Stimulated activated naive CD4-positive, alpha-beta T cell treated with Interleukin-2 at 50 U/mL for 16 hours (primary cell): ENCODE data around the gene THAP5.
"Not testable (repeated sequence)": the region's sequence is repeated elsewhere in the genome, so short reads cannot be mapped to it uniquely, and the experiment has no call there.

Experiments used
- DNase-seq: peaks from one replicate; lab custom pipeline; 2025; lab: John Stamatoyannopoulos, UW

The THAP5 gene

DNA sequence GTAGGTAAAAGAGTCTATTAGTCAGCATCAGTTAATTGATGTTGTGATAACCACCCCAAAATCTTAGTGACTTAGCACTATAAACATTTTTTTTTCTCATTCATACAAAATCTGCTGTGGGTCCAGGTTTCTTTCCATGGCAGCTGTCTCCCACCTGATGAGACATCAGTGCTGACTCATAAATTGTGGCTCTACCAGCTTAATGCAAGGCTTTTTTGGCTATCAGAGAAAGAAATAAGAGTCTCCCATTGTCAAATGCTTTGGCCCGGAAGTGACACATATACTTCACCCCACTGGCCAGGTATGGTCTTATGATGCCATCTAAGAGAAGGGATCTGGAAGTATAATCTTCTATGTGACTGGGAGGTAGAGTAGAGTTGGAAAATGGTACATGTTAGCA lies 14.7 kb upstream of the THAP5 start:
- no peak for DNase-seq

DNA sequence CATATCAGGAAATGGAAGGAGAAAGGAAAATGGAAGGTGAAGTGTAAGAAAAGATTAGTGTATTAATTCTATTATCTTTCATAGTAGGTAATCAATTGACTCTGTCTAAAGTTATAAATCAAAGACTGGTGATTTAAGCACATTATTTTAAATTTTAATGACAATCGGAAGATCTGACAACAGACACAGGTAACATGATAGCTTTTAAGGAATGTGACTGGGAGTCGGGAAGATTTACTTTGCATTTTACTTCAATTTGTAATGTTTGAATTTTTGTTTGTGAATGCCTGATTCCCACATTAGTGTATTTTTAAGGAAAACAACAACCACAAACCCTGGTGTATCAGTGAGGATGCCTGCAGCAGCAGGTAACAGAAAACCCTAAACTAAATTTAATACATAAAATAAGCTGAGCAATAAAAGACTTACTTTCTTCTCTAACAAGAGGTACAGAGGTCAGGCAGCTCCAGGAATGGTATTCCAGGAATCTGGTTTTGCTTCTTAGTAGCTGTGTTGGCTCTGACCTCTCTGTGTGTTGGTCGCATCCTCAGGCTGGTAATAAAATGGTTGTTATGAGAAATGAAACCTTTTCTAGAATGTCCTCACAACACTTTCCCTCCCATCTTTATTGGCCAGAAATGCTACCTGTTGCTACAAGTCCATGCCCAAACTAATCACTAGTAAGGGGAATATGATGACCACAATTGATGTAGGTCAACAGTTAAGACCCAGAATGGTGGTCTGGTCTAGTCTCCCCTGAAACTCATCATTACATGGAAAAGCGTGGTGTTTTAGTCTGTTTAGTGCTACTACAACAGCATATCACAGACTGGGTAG lies 12.4 kb upstream of the THAP5 start:
- DNase-seq = no peak

DNA sequence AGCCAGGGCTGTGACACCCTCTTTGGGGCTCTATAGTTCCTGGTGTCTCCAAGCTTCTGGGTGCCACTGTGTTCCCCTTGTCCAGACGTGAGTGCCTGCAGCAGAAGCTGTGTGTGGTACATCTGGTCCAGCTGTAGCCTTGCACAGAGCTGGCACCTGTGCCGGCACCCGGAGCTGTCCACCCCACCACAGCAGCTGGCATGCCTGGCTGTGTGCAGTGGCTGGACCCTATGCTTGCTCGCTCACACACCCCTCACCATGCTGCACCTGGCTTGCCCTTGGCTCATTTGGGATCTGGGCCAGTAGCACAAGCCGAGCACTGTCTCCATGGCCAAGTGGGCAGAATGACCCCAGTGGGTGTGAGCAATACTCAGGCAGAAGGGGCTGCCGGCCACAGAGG lies 10.8 kb upstream of the THAP5 start:
- DNase-seq = no peak

DNA sequence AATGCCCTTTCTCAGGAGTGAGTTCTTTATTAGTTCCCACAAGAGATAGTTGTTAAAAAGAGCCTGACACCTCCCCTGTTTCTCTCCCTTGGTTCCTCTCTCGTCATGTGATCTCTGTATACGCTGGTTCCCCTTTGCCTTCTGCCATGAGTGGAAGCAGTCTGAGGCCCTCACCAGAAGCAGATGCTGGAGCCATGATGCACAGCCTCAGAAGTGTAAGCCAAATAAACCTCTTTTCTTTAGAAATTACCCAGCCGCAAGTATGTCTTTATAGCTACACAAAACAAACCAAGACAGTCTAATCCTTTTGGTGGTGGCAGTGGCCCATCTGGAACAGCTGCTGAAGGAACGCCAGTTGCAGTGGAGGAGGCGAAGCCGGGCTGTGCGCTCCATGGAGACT lies 9.4 kb upstream of the THAP5 start:
- no peak for DNase-seq

DNA sequence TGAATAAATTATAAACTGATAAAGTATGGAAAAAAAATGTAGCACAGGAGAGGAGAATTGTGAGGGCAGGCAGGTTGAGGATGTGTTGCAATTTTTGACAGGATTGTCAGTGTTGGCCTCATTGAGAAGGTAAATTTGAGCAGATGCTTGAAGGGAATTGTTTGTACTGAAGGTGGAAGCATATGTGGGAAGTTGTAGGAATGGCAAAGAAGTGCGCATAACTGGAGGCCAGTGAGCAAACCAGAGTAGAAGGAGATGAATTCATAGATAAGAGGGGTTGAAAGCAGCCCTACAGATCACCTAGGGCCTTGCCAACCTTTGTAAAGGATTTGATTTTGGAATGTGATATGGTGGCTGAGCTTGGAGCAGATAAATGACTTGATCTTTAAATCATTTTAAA lies 6.6 kb upstream of the THAP5 start:
- DNase-seq = no peak

DNA sequence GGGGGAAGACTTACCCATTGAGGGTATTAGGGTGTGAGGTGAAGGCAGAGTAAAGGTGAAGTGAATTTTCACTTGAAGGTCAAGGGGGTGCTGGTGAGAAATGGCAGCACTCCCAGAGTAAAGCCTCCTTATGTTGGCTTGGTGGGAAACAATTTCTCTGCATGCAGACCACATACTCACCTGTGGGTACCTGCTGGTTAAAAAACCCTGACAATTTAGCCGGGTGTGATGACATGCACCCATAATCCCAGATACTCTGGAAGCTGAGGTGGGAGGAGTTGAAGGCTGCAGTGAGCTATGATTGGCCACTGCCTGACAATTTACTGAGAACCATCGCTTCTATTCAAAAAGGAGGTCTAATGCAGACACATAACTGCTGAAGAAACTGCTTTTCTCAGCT lies 5.7 kb upstream of the THAP5 start:
- no peak for DNase-seq

DNA sequence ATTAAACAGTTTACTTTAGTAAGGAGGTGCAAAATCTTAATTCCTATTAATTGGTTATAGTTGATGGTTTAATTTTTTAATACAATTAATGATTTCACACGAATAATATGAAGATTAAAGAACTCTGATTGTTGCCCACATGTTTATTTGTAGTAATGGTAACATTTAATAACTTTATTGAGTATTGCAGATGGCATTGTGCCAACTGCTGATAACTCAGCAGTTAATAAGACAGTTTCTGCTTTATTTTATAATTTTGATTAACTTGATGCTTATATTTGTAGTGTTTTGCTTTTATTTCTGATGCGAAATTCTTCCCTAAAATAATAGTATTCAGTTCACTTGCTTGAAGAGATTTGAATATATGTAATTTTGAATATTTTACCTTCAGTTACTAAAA lies 3.0 kb upstream of the THAP5 start:
- no peak for DNase-seq

DNA sequence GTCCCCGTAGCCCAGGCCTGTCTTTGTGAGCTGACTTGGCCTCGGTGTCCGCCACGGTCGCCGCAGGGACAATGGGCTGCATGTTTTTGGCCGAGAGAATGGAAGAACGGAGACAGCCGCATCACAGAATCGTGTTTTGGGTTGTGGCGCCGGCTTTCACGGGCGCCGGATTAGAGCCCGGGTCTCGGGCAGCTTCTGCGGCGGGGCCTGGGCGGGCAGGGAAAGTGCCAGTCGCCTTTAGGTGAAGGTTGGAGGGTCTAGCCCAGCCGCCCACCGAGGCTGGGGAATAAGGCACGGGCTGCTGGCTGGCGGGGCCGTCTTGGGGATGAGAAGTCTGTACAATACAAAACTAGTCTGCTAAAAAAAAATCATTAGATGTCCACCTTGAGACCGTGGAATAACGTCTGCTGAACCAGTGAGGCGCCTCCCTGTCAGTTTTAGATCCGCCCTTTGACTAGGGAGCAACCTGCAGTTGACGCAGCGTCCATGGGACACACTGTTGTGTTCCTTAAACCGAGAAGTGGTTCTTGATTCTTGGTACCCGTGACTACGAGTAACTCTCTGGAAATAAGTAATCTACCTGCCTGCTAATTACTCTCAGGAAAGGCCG lies 745 bp upstream of the THAP5 start:
- peak; percentile 40 for DNase-seq

DNA sequence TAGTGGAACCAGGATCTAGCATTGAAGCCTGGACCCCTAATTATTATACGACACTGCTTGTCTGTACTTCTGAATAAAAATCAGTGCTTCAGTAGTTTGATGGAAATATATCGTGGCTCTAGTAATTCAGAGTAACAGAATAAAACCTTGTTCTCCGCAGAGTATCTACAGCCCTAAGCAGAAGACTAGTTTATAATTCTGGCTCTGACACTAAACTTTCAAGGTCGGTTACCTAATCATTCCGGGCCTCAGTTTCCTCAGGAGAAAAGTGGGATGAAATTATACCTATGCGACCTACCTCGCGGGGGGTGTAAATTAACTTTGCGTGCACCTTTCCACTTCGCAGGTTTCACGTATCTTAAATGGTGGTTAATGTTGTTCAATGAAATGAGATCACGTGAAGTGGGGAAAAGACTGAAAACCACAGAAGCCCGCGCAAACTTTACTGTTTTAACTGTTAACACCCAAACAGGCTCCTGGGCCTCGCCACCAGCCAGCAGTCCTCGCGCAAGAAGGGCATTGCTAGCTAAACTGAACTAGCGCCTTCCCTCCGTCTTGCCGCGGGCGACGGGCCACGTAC lies 615 bp downstream of the THAP5 start:
- peak; percentile 68 for DNase-seq

DNA sequence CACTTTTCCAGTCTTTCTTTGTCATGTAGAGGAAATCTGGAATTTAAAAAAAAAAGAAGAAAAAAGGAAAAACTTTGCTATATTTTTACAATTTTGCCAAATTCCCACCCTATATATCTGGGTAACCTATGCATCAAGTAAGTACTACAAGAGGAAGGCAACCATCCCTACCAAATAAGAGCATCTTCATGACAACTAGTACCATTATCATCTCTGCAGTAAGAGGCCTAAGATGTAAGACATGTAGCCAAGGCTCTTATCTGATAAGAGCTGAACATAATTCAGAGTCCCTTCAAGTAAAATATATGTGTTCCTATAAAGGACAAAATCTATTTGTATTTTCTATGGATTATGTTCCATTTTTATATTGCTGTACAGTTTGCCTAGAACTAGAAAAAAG lies 3.5 kb downstream of the THAP5 start:
- DNase-seq = no peak

DNA sequence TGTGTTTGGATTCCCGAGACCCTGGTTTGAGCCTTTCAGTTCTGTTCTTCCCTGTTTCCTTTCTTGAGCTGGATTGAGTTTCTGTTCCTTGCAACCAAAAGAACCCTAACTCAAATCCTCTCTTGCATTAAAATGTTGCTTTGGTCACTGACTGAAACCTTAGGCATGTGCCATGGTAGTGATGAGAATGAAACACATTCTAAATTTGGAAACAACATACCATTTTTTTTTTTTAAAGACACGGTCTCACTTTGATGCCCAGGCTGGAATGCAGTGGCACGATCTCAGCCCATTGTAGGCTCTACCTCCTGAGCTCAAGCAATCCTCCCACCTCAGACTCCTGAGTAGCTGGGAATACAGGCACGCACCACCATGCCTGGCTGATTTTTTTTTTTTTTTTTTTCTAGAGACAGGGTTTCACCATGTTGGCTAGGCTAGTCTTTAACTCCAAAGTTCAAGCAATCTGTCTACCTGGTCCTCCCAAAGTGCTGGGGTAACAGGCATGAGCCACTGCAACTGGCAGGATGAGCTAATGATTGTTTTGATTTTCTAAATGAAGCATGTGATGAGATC lies 8.4 kb downstream of the THAP5 start:
- no peak for DNase-seq

DNA sequence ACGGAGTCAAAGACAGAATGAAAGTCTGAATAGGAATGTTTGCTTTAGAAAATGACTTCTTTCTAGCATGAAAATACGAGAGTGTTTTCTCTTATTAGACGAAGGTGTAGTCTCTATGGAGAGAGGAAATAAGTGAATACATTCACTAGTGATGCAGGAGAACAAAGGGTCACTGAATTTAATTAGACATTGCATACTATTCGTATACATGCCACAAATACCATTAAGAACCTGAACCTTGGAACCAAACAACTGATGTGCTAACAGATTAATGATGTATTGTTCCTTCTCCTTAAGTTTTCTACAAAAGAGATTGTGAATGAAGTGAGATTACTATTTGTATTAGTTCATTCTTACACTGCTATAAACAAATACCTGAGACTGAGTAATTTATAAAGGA lies 10.3 kb downstream of the THAP5 start:
- no peak for DNase-seq

DNA sequence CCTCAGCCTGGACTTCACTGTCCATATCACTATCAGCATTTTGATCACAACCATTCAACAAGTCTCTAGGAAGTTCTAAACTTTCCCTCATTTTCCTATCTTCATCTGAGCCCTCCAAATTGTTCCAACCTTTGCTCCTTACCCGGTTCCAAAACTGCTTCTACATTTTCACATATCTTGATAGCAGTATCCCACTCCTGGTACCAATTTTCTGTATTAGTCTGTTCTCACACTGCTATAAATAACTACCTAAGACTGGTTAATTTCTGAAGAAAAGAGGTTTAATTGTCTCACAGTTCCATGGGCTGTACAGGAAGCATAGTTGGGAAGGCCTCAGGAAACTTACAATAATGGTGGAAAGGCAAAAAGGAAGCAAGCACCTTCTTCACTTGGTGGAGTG lies 11.9 kb downstream of the THAP5 start:
- DNase-seq = no peak

DNA sequence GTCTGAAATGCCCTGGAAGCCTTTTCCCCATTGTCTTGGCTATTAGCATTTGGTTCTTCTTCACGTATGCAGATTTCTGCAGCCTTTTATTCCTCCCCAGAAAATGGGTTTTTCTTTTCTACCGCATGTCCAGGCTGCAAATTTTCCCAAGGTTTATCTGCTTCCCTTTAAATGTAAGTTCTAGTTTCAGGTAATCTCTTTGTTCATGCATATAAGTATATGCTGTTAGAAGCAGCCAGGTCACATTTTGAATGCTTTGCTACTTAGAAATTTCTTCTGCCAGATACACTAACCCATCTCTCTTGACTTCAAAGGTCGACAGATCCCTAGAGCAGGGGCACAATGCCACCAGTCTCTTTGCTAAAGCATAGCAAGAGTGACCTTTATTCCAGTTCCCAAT lies 12.3 kb downstream of the THAP5 start:
- DNase-seq = no peak

DNA sequence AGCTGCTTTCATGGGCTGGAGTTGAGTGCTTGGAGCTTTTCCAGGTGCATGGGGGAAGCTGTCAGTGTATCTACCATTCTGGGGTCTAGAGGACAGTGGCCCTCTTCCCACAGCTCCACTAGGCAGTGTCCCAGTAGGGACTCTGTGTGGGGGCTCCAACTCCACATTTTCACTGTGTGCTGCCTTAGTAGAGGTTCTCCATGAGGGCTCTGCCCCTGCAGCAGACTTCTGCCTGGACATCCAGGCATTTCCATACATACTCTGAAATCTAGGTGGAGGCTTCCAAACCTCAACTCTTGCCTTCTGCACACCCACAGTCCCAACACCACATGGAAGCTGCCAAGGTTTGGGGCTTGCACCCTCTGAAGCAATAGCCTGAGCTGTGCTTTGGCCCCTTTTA lies 12.8 kb downstream of the THAP5 start:
- DNase-seq = not testable (repeated sequence)

DNA sequence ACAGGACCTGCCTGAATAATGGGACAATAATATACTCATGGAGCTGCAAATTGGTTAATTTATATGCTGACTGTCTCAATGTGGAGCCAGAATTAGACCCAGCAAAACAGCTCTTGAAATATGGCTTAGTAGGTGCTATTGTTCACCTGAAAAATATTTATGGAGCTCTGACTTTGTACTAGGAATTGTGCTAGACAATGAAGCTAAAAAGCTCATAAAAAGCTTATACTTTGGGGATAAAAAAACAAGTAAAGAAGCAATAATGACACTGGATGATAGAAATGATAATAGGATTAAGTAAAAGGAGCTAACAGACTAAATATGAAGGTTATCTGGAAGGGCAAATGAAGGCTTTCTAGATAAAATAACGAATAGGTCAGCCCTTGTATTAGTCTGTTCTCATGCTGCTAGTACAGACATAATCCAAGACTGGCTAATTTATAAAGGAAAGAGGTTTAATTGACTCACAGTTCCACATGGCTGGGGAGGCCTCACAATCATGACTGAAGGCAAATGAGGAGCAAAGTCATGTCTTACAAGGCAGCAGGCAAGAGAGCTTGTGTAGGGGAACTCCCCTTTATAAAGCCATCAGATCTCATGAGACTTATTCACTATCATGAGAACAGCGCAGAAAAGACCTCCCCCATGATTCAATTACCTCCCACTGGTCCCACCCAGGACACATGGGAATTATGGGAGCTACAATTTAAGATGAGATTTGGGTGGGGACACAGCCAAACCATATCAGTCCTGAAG lies 21.2 kb downstream of the THAP5 start:
- DNase-seq = not testable (repeated sequence)

DNA sequence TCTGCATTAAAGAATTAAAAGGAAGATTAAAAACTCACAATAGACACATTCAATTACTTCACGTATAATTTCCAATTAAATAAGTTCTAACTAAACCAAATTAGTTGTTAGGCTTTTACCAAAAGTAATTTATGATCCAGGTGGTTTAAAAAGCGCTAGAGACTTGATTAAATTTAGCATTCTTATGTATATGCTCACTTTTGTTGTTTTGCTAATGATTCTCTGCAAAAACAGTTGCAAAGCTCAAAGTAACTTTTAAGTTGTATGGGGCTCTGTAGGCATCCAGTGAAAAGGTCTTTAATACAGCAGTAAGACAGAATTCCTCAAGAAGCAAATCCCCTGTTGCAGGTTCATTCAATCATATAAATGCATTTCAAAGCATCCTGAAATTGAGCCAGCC lies 28.0 kb downstream of the THAP5 start:
- DNase-seq = no peak

DNA sequence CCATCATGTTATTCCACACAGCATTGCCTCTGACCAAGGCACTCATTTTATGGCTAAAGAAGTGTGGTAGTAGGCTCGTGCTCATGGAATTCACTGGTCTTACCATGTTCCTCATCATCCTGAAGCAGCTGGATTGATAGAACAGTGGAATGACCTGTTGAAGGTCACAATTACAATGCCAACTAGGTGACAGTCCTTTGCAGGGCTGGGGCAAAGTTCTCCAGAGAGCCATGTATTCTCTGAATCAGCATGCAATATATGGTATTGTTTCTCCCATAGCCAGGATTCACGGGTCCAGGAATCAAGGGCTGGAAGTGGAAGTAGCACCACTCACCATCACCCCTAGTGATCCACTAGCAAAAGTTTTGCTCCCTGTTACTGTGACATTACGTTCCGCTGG lies 30.8 kb downstream of the THAP5 start:
- DNase-seq = not testable (repeated sequence)

DNA sequence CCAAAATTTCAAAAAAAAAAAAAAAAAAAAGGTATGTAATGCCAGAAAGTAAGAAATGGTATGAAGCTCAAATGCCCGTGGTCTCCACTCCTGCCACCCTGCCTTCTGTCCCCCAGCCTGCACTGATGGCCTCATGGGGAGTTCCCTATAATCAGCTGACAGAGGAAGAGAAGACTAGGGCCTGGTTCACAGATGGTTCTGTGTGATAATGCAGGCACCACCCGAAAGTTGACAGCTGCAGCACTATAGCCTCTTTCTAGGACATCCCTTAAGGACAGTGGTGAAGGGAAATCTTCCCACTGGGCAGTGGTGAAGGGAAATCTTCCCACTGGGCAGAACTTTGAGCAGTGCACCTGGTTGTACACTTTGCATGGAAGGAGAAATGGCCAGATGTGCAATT lies 31.3 kb downstream of the THAP5 start:
- DNase-seq = not testable (repeated sequence)

DNA sequence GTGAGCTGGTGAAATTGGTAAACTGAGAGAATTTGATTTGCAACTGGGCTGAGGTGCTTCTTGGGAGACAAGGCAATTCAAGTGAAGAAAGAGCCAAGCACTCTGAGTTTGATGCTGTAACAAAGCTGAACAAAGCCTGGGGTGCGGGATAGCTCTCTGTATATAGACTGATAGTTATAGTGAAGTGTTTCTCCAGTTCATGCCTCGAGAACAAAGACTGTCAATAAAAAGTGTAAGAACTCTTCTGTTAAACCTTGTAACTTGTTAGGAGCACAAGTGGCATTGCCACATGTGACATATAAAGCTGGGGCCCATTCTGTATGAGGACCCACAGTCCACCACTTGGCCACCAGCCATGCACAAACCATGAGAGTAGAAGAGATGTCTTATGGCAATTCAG lies 32.3 kb downstream of the THAP5 start:
- no peak for DNase-seq

DNA sequence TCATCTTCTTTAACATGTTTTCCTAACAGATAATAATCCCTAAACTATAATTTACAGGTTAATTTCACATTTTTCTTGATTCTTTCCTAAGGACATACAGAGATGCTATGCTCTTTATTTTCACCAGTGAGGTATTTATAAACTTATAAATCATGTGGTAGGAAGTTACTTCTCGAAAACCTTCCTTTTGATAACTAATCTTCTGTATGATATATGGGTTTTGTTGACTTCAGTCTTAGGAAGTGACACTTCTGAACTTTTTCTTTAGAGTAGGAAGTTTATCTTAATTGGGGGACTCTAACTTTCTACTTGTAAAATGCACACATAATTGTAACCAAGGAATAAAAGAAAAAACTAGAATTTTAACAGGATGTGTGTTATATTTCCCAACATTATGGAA lies 33.8 kb downstream of the THAP5 start:
- DNase-seq = no peak

DNA sequence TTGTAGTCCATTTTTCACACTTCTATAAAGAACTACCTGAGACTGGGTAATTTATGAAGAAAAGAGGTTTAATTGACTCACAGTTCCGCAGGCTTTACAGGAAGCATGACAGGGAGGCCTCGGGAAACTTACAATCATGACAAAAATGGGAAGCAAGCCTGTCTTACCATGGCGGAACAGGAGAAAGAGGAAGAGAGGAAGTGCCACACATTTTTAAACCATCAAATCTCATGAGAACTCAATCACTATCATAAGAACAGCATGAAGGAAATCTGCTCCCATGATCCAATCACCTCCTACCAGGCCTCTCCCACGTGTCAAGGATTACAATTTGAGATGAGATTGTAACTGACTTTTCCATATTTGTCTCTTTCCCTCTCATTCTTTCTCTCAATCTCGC lies 34.2 kb downstream of the THAP5 start:
- DNase-seq = no peak
